Measurements from ENCODE around the gene ENO2. TPM values are rescaled to one million over a fixed set of nuclear protein-coding genes. Genes with fewer than 3 reads are reported as not detected.
"Not testable (repeated sequence)": the region's sequence is repeated elsewhere in the genome, so short reads cannot be mapped to it uniquely, and the experiment has no call there.

The ENO2 gene
- total RNA-seq, 1 donor from 2014 or later, result 12.6 TPM

DNA sequence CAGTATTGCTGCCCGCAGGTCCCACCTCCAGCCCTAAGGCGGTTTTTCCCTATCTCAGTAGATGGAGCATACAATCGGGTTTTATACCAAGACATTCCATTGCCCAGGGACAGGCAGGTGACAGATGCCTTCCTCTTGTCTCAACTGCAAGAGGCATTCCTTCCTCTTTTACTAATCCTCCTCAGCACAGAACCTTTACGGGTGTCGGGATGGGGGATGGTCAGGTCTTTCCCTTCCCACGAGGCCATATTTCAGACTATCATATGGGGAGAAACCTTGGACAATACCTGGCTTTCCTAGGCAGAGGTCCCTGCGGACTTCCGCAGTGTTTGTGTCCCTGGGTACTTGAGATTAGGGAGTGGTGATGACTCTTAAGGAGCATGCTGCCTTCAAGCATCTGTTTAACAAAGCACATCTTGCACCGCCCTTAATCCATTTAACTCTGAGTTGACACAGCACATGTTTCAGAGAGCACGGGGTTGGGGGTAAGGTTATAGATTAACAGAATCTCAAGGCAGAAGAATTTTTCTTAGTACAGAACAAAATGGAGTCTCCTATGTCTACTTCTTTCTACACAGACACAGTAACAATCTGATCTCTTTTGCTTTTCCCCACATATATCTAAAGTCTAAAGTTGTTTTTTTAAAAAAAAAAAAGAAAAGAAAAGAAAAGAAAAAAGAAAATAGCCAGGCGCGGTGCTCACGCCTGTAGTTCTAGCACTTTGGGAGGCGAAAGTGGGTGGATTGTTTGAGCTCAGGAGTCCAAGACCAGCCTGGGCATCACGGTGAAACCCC is 28.0 kb upstream of the ENO2 start:
- DNase-seq (ENCODE audit: low read depth, low spot score), result not testable (repeated sequence)

DNA sequence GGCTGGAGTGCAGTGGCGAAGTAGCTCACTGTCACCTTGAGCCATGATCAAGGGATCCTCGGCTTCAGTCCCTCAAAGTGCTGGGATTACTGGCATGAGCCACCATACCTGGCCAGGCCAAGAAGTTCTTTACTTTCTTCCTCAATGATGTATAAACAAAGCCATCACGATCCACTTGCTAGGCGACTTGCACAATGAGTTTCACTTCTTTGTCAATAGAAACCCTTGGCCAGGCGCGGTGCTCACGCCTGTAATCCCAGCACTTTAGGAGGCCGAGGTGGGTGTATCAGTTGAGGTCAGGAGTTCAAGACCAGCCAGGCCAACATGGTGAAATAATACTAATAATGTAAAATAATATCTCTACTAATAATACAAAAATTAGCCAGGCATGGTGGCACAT is 26.9 kb upstream of the ENO2 start:
- no peak for DNase-seq (ENCODE audit: low read depth, low spot score)

DNA sequence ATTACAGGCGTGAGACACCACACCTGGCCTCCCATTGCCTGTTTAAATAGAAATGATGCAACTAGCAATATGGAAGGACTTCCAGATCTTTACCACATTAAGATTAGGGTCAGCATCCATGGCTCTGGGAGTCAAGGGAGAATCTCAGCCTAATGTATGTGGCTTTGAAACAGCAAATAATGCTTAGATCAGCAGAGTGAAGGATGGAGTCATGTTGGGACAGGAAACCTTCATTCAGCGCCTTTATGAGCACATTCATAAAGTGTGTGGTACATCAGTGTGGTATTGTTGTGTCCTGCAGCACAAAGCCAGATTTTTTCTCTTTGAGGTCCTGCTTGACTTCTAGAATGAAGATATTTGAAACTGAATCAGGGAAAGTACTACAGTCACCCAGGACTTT is 26.0 kb upstream of the ENO2 start:
- DNase-seq (ENCODE audit: low read depth, low spot score), result no peak

DNA sequence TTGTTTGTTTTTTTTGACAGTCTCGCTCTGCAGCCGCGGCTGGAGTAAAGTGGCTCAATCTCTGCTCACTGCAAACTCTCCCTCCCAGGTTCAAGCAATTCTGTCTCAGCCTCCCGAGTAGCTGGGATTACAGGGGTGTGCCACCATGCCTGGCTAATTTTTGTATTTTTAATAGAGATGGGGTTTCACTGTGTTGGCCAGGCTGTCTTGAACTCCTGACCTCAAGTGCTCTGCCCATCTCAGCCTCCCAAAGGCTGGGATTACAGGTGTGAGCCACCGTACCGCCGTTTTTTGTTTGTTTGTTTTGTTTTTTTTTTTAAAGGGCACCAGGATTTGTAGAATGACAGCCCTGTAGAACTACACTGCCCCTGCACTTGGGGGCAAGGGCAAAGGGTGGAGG is 25.6 kb upstream of the ENO2 start:
- DNase-seq (ENCODE audit: low read depth, low spot score), result not testable (repeated sequence)

DNA sequence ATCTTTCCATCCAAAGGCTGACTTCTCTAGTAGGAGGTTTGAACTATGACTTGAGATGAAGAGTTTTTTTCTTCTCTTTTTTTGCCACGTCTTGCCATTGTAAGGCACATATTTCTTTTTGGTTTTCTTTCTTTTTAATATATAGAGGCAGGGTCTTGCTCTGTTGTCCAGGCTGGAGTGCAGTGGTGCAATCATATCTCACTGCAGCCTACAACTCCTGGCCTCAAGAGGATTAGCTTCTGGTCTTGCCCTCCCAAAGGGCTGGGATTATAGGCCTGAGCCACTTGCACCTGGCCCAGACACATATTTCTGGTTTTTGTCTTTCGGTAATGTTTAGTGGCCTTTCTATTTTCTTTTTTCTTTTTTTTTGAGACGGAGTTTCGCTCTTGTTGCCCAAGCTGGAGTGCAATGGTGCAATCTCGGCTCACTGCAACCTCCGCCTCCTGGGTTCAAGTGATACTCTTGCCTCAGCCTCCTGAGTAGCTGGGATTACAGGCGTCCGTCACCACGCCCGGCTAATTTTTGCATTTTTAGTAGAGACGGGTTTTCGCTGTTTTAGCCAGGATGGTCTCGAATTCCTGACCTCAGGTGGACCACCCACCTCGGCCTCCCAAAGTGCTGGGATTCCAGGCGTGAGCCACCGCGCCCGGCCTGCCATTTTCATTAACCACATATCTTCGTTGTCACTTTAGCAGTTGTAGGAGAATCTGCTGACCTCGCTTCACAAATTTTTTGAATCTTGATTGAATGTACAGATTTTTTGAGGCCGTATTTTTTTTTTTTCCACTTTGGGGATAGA is 24.4 kb upstream of the ENO2 start:
- DNase-seq (ENCODE audit: low read depth, low spot score), result not testable (repeated sequence)

DNA sequence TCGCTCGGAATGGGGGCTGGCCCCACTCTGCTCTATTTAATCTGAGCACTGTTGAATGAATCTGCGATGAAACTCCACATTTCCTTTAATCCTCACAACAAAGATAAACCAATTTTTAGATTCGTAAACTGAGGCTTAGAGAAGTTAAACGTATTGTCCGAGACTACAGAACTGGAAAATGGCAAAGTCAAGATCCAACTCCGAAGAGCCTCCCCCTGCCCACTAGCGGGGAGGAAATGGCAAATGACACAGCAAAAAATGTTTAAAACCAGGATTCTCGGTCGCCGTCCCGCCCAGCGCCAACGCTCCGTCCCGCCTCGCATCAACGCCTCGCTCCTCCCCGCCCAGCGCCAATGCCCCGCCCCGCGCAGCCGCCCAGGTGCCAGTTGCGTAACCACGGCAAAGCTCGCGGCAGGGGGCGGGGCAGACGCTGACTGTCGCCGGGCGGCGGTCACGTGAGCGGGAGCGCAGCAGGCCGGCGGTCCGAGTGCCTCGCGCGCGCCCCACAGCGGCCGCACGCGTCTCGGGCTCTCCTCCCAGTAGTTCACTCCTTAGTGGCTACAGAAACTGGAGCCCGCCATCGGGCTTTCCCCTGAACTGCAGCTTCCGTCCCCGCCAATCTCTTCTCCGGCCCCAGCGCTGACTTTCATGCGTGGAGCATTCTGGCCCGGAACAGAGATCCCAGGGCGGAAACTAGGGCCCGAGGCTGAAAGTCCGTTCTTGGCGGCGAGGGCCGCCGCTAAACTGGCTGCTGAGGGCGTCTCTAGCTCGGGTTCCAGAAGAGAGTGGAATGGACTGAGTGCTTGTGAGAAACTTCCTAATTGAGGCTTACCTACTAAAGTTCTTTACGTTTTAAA is 23.4 kb upstream of the ENO2 start:
- DNase-seq (ENCODE audit: low read depth, low spot score), result peak; percentile 86

DNA sequence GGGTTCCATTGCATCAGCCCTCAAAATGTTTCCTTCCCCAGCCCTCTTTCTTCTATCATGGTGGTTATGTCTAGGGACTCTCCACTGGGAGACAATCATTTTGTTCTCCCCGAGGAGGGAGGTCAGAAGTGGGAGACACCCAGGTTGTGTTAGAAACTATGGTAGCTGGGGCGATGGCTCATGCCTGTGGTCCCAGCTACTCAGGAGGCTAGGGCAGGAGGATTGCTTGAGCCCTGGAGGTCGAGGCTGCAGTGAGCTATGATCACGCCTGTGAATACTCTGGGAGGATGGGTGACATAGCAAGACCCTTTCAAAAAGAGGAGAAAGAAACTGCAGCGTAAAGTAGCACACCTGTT is 22.8 kb upstream of the ENO2 start:
- DNase-seq (ENCODE audit: low read depth, low spot score), result no peak

DNA sequence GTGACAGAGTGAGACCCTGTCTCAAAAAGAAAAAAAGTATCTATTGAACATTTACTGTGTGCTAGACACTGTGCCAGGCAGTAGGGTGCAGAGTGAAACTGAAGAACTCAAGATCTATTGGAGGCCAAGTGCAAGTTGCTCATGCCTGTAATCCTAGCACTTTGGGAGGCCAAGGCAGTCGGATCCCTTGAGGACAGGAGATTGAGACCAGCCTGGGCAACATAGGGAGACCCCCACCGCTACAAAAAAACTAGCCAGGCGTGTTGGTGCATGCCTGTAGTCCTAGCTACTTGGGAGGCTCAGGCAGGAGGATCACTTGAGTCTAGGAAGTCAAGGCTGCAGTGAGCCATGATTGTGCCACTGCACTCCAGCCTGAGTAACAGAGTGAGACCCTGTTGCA is 21.7 kb upstream of the ENO2 start:
- not testable (repeated sequence) for DNase-seq (ENCODE audit: low read depth, low spot score)

DNA sequence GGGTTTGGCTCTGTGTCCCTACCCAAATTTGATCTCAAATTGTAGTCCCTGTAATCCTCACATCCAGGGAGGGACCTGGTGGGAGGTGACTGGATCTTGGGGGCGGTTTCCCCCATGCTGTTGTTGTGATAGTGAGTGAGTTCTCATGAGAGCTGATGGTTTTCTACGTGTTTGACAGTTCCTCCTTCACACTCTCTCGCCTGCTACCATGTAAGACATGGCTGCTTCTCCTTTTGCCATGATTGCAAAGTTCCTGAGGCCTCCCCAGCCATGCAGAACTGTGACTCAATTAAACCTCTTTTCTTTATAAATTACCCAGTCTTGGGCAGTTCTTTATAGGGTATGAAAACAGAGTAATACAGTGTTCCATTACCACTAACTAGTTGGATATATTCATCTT is 20.1 kb upstream of the ENO2 start:
- no peak for DNase-seq (ENCODE audit: low read depth, low spot score)

DNA sequence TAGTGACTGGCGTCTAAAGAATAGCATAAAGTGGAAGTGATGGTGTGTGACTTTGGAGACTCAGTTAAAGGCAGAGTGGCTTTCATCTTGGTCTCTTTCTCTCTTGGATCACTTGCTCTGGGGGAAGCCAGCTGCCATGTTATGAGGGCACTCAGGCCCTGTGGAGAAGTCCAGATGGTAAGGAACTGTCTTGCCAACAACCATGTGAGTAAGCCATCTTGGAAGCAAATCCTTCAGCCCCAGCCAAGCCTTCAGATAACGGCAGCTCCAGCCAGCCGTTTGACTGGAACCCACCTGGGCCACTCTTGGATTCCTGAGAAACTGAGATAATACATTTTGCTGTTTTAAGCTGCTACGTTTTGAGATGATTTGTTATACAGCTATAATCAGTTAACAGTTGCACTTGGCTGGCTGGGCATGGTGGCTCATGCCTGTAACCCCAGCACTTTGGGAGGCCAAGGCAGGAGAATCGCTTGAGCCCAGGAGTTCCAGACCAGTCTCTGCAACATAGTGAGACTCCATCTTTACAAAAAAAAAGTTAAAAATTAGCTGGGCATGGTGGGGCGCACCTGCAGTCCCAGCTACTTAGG is 17.4 kb upstream of the ENO2 start:
- no peak for DNase-seq (ENCODE audit: low read depth, low spot score)

DNA sequence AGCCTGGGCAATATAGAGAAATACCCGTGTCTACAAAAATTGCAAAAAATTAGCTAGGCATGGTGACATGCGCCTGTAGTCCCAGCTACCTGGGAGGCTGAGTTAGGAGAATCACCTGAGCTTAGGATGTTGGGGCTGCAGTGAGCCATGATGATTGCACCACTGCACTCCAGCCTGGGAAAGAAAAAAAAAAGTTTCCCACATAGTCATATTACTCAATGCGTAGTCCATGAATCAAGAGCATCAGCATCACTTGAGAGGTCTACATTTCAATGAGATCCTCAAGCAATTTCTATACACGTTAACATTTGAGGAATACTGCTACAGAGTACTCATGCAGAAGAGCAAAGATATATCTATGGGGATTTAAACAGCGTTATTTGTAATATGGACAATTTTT is 15.0 kb upstream of the ENO2 start:
- no peak for DNase-seq (ENCODE audit: low read depth, low spot score)

DNA sequence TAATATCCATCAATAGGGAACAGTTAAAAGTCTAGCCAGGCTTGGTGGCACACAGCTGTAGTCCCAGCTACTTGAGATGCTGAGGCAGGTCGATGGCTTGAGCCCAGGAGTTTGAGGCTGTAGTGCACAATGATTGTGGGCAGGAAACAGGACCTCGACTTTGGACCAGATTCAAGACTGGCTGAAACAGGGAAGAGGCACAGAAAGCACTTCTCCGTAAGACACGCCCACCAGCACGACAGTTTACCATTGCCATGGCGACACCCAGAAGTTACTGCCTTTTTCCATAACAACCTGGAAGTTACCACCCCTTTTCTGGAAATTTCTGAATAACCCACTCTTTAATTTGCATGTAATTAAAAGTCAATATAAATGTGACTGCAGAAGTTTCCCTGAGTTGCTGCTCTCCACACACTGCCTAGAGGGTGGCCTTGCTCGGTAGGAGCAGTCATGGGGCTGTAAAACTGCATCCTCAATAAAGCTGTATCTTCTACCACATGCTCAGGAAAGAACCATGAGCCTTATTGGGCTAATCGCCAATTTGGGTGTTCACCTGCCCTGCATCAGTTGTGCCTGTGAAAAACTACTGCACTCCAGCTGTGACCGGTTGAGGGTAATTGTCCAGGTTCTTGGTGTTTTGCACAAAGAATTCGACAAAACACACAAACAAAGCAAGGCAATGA is 14.4 kb upstream of the ENO2 start:
- peak; percentile 51 for DNase-seq (ENCODE audit: low read depth, low spot score)

DNA sequence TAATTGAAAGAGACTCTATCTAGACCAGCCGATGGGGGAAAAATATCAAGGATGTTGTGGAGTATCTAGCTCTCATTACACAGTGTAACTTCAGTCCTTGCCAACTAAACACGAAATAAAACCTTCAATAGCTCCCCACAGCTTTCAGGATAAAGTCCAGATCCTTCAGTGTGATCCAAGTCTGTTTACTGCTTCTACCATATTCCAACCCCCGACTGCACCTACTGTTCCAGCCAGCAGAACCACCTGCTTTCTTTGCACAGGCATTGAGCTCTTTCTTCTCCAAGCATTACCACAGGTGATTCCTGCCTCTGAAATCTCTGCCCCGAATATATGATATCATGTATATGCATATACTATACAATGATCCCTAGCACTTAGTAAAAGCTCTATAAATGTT is 11.9 kb upstream of the ENO2 start:
- no peak for DNase-seq (ENCODE audit: low read depth, low spot score)

DNA sequence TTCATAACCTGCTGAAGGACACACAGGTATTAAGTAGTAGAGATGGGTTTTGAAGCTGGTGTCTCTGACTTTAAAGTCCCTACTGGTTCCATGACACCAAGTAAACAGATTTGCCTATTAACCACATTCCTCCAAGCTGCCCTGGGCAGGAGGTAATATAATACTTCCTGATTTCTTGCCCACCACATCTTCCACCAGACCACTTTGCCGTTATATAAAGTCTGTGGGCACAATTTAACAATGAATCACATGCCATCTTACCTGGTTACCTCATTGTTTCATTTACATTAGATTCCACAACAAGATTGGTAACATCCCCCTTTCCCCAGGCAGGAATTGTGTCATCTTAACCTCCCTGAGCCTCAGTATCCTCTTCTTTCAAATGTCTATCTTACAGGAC is 10.7 kb upstream of the ENO2 start:
- DNase-seq (ENCODE audit: low read depth, low spot score), result no peak

DNA sequence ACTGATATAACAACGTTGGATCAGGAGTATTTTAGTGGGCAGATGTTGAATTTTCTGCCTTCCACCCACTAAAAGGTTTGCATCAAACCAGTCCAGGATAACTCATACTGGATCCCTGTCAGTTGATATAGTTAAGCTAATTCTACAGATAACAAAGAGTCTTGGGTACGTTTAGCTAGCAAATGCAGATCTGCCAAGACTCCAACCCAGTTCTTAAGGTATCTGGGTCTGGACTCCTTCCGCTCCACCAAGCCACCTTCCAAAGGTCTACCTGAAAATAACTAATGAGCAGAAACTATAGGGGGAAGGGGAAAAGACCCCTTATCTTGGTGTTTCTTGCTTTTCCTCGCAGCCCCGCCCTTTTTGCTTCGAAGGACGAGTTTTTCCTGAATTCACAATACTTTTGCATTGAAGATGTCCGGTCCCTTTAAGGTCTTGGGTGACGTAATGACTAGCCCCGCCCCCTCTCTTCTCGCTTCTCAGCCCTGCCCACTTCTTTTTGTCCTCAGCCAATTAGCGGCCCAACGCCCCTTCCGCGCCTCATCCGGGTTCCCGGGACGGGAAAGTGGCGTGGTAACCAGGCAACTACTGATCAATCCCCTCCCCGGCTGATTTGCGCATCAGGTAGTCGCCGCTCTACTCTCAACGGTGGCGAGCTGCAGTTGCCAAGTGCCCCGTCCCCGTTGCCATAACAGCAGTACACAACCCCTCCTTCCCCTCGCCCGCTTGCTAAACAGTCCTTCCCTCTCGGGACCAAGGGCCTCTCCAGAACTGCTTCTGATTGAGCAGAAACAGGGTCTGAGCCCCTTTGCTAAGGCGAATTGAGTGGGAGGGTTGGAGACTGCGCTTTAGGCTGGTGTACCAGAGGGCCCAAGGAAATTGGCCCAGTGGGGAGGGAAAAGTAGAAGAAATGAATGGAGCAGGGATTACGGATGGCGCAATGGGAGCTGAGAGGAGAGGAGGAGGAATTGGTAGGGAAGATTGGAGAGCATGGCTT is 9.8 kb upstream of the ENO2 start, which contains the start of gene LRRC23:
Gene LRRC23 (plus strand): TSS at position 543 of the 997 bp plus-strand sequence. CDS start 812 bp downstream, outside the sequence.
- DNase-seq (ENCODE audit: low read depth, low spot score), result peak; percentile 86

DNA sequence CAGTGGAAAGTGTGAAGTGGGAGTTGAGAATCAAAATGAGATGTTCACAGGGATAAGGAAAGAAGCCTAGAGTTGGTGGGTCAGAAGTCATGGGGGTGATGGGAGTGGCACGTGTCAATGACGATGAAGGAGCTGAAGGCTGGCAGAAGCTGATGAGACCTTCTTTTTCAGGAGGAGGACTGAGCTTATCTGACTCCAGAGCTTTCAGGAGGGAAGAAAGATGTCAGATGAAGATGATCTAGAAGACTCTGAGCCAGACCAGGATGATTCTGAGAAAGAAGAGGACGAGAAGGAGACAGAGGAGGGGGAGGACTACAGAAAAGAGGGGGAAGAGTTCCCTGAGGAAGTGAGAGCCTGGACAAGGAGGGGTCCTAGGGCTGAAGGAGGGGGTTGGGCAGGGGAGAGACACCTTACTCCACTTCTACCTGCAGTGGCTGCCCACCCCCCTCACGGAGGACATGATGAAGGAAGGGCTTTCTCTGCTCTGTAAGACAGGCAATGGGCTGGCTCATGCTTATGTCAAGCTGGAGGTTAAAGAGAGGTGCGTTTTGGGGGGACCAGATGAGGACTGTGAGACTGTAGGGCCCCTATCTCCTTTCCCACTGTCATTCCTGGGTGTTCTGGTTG is 8.9 kb upstream of the ENO2 start:
- no peak for DNase-seq (ENCODE audit: low read depth, low spot score)

DNA sequence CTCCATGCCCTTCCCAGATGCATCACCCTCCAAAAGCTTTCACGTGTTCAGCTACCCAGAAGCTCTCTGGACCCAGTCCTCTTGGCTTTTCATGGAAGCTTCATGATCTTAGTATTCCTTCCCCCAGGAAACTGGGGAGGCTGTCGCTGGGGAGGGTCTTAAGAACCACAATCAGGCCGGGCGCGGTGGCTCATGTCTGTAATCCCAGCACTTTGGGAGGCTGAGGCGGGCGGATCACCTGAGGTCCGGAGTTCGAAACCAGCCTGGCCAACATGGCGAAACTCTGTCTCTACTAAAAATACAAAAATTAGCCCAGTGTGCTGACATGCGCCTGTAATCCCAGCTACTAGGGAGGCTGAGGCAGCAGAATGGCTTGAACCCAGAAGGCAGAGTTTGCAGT is 6.2 kb upstream of the ENO2 start:
- not testable (repeated sequence) for DNase-seq (ENCODE audit: low read depth, low spot score)

DNA sequence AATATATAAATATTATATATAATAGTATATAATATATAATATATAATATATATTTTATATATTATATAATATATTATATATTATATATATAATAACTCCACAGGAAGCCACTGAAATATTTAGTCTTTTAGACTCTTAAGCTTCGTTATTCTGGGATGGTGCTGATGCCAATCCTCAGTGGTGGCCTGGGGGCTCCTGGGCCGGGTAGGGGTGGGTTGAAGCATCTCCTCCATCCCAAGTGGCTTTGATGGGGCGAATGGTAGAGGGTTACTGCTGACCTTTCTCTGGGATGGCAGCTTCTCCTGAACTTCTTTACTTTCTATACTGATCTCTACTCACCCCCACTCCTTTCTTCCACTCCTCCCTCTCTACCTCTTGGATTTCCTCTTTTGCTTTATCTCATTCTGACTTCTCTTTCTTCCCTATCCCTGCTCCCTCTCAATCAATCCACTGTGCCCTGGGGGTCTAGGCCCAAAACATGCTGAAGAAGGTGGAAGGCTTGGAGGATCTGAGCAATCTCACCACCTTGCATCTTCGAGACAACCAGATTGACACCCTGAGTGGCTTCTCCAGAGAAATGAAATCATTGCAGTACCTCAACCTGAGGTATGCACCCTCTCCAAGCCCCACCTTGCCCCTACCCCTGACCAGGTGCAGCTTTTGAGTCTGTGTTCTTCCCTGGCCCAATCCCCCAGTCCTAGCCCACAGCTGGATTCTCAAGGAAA is 4.8 kb upstream of the ENO2 start:
- no peak for DNase-seq (ENCODE audit: low read depth, low spot score)

All from pulmonary artery endothelial cell (primary cell).